ENCODE data around the gene DAPK2. TPM values are rescaled to one million over a fixed set of nuclear protein-coding genes. Genes with fewer than 3 reads are reported as not detected.
A peak's percentile ranks its signal among the peaks of the same experiment; 100 is the strongest.
"Not testable (repeated sequence)": the region's sequence is repeated elsewhere in the genome, so short reads cannot be mapped to it uniquely, and the experiment has no call there.

The DAPK2 gene
- total and polyA plus RNA-seq, 2 experiments from 2014 or later: 0.51 to 1.4 TPM

DNA sequence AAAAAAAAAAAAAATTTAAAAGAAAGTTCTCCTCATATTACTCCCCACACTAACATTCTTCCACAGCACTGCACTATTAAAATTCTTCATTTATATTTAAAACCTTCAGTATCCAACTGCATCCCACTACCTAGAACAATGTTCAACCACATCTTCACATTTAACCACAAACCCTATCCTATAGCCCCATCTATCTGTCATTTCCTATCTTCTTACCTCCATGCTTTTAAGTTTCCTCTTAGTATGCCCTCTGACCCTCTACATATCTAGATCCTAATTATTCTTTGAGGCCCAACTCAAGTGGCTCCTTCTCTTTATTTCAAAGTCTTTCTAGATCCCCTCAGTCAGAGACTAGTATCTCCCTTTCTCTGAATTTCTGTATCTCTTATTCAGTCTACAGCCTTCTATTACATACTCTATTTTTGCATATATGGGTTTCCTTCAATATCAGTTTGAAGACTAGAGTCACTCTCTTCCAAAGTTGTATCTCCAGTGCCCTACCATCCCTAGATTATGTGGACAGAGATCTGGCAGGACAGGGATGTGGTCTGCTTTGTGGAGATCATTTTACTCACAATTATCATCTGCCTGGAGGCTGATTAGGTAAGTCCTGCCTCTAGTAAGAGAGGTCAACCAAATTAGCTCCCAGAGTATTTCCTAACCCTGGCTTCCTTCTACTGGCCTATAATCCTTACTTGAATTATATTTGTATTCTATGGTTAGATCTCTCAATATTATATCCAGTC is 46.0 kb upstream of the DAPK2 start:
- H3K27ac ChIP-seq: peak overlapping the region; percentile 82
- no peaks in the 10 kb centered on the region for H3K9me3 ChIP-seq (ENCODE audit: low read depth)
- no peaks in the 10 kb centered on the region for H3K27me3 ChIP-seq
- H3K4me3 ChIP-seq: peak overlapping the region; percentile 54
- no peak for DNase-seq (ENCODE audit: low read depth in 1 of 2, low spot score in 1 of 2)
- TF ChIP-seq, protein P1, sequence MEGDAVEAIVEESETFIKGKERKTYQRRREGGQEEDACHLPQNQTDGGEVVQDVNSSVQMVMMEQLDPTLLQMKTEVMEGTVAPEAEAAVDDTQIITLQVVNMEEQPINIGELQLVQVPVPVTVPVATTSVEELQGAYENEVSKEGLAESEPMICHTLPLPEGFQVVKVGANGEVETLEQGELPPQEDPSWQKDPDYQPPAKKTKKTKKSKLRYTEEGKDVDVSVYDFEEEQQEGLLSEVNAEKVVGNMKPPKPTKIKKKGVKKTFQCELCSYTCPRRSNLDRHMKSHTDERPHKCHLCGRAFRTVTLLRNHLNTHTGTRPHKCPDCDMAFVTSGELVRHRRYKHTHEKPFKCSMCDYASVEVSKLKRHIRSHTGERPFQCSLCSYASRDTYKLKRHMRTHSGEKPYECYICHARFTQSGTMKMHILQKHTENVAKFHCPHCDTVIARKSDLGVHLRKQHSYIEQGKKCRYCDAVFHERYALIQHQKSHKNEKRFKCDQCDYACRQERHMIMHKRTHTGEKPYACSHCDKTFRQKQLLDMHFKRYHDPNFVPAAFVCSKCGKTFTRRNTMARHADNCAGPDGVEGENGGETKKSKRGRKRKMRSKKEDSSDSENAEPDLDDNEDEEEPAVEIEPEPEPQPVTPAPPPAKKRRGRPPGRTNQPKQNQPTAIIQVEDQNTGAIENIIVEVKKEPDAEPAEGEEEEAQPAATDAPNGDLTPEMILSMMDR (IDR thresholded peaks at IDR 0.05; ENCODE audit: low read depth, low read length): no peak
- peaks cover 28% of the 10 kb centered on the region for H3K4me1 ChIP-seq (ENCODE audit: low read depth)
- peaks cover 2% of the 10 kb centered on the region for H3K36me3 ChIP-seq

DNA sequence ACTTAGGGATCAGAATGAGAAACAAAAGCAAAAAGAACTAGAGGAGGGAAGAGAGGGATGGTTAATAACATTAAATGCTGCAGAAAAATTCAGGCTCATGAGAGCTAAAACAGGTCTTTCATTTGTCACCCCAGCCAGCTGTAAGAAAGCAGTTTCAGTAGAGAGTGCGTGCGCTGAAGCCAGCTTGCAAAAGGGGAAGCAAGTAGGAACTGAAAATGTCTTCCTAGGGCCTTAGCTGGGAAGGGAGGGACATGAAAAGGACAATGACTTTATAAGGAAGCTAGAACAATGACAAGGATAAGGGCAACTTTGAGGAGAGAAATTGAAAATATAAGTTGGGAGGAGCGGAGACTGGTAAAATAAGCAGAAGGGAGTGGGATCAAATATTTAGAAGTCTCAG is 44.2 kb upstream of the DAPK2 start:
- H3K9me3 ChIP-seq (ENCODE audit: low read depth): no peaks in the 10 kb centered on the region
- DNase-seq (ENCODE audit: low read depth in 1 of 2, low spot score in 1 of 2): no peak
- no peaks in the 10 kb centered on the region for H3K27me3 ChIP-seq
- peaks cover 25% of the 10 kb centered on the region for H3K4me1 ChIP-seq (ENCODE audit: low read depth)
- TF ChIP-seq, protein P1 (IDR thresholded peaks at IDR 0.05; ENCODE audit: low read depth, low read length): no peak
- H3K36me3 ChIP-seq: peaks cover 2% of the 10 kb centered on the region
- H3K27ac ChIP-seq: peak overlapping the region; percentile 75
- no peak overlapping the region for H3K4me3 ChIP-seq

DNA sequence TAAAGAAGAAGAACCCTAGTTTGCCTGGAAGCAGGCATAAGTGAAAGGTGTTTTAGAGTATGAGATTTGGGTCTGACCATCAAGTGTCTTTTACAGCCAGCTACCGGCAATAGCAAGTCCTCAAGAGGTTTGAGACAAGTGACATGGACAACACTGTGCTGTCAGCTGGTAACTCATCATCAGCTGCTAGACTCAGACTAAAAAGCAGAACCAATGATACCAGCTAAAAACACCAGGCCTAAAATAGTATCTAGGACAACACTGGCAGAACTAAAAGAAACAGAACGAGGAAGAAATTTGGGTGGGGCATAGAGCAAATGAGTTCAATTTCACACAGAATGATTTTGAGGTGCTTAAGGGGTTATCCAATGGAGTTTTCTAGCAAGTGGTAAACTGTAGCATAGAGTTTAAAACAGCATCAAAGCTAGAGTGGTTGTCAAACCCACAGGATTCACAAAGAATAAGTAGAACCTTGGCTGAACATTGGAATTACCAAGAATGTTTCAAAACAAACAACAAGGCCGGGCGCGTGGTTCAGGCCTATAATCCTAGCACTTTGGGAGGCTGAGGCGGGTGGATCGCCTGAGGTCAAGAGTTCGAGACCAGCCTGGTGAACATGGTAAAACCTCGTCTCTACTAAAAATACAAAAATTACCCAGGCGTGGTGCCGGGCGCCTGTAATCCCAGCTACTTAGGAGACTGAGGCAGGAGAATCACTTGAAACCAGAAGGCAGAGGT is 43.4 kb upstream of the DAPK2 start:
- Histone ChIP-seq H3K36me3 (peaks cover 6% of the 10 kb centered on the region), H3K27me3 (no peaks in the 10 kb centered on the region), H3K4me1 (ENCODE audit: low read depth) (peaks cover 18% of the 10 kb centered on the region), H3K4me3 (no peak overlapping the region), H3K27ac (peak overlapping the region; percentile 75), H3K9me3 (ENCODE audit: low read depth) (no peaks in the 10 kb centered on the region)
- TF ChIP-seq, protein P1 (IDR thresholded peaks at IDR 0.05; ENCODE audit: low read depth, low read length): no peak
- DNase-seq (ENCODE audit: low read depth in 1 of 2, low spot score in 1 of 2): no peak

DNA sequence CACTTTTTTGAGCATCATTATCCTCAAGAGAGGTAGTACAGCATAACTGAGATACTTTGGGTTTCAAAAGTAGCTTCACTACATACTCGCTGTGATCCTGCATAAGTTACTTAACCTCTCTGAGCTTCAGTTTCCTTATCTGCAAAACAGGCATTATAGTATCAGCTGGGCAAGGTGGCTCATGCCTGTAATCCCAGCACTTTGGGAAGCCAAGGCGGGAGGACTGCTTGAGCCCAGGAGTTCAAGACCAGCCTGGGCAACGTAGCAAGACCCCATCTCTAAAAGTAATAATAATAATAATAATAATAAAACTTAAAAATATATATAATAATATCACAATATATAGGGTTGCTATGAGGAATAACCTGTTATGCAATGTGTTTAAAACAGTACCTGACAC is 36.5 kb upstream of the DAPK2 start:
- Histone ChIP-seq H3K27ac (no peak overlapping the region), H3K4me1 (ENCODE audit: low read depth) (no peaks in the 10 kb centered on the region), H3K9me3 (ENCODE audit: low read depth) (no peaks in the 10 kb centered on the region), H3K27me3 (no peaks in the 10 kb centered on the region), H3K4me3 (no peak overlapping the region), H3K36me3 (peaks cover 13% of the 10 kb centered on the region)
- TF ChIP-seq, protein P1 (IDR thresholded peaks at IDR 0.05; ENCODE audit: low read depth, low read length): no peak
- DNase-seq (ENCODE audit: low read depth in 1 of 2, low spot score in 1 of 2): no peak

DNA sequence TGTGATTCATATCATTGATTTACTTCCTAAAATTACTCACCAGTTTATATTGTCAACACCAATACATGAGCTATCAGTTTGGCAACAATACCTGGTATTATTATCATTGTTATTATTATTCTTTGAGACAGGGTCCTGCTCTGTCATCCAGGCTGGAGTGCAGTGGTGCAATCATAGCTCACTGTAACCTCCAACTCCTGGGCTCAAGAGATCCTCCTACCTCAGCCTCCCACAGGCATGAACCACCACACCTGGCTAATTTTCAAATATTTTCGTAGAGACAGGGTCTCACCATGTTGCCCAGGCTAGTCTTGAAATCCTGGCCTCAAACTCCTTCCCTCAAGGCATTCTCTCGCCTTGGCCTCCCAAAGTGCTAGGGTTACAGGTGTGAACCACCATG is 27.2 kb upstream of the DAPK2 start:
- H3K4me3 ChIP-seq; H3K27me3 ChIP-seq; H3K4me1 ChIP-seq (ENCODE audit: low read depth); DNase-seq (ENCODE audit: low read depth in 1 of 2, low spot score in 1 of 2); H3K9me3 ChIP-seq (ENCODE audit: low read depth); H3K27ac ChIP-seq: not testable (repeated sequence)
- H3K36me3 ChIP-seq: peaks cover 21% of the 10 kb centered on the region

DNA sequence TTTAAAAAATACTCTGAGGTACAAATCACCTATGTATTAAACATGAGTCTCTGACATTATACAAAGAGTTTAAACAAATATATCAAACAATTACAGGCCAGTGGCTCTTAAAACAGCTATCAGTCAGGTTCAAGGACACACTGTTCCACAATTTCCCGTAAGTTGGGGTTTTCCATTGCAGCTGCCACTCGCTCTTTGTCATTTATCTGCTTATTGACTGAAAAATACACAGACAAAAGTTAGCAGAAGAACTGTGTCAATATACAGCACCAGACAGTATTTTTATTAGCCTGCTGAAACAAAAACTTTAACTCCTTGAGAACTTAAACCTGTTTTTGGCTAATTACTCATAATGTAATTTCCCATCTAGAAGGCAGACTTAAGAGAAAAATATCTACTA is 26.5 kb upstream of the DAPK2 start:
- Histone ChIP-seq H3K36me3 (peaks cover 21% of the 10 kb centered on the region), H3K27ac (no peak overlapping the region), H3K4me3 (no peak overlapping the region), H3K9me3 (ENCODE audit: low read depth) (no peaks in the 10 kb centered on the region), H3K4me1 (ENCODE audit: low read depth) (no peaks in the 10 kb centered on the region), H3K27me3 (no peaks in the 10 kb centered on the region)
- no peak for DNase-seq (ENCODE audit: low read depth in 1 of 2, low spot score in 1 of 2)
- TF ChIP-seq, protein P1 (IDR thresholded peaks at IDR 0.05; ENCODE audit: low read depth, low read length): no peak

Data from cardiac muscle cell (in vitro differentiated cells and primary cell).